ENCODE results near the gene C2CD2. TPM values are rescaled to one million over a fixed set of nuclear protein-coding genes. Genes with fewer than 3 reads are reported as not detected.
A peak's percentile ranks its signal among the peaks of the same experiment; 100 is the strongest.

C2CD2 gene
- total RNA-seq, 6 donors from 2014 or later: 9.6 to 34.6 (median 22.0) TPM

GRCh38 chr21:41873005-41873404 lies 80.8 kb downstream of the C2CD2 start:
- no peak for ATAC-seq (ENCODE audit: low FRiP score in 2 of 2)
- H3K4me3 ChIP-seq: no peak overlapping the region
- TF ChIP-seq POLR2AphosphoS5 (IDR thresholded peaks at IDR 0.05) (no peak), CTCF (IDR thresholded peaks at IDR 0.05) (no peak), POLR2A (IDR thresholded peaks at IDR 0.05) (no peak), EP300 (IDR thresholded peaks at IDR 0.05) (no peak)
- no peaks in the 10 kb centered on the region for H3K27me3 ChIP-seq
- H3K27ac ChIP-seq: no peak overlapping the region
- DNase-seq: no peak
- H3K9me3 ChIP-seq: no peaks in the 10 kb centered on the region
- H3K36me3 ChIP-seq: no peaks in the 10 kb centered on the region
- peaks cover 7 to 11% (median 10%) of the 10 kb centered on the region in 4 donors for H3K4me1 ChIP-seq
- 88 to 90% methylated on average over 13 of the region's 13 CpGs for WGBS, 2 donors

DNA sequence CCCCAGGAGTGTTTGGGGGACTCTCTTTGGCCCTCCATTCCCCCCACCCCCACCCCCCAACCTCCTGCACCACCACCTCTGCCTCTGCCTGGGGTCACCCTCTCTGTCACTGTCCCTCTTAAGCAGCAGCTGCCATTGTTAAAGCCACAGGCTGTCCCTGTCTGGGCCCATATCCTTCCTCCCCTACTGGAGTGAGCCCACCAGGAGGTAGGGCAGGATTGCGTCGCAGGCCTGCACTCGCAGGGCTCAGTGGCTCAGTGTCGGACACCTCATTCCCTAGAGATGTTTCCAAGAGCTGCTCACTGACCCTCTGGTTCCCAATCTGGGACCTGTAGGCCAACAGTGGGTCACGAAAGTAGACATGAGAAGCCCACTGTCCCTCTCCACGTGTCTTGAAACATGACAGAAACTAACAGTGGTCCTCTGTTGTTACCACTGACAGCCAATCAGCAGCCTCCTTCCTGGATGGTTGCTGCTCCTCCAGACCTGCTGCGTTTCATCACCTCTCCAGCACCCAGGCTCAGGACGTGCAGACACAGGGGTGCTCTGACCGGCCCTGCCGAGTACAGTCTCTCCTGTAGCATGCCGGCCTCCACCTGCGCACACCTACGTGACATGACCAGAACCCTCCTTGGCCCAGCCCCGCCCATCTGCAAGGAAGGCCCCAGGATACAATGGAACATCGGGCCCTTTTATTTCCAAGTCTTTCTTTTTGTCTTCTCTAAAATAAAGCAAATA lies 82.4 kb downstream of the C2CD2 start:
- no peak overlapping the region for H3K4me3 ChIP-seq
- no peak overlapping the region for H3K27ac ChIP-seq
- DNase-seq (no peak), ATAC-seq (ENCODE audit: low FRiP score in 2 of 2) (no peak)
- peaks cover 0 to 4% (median 0%) of the 10 kb centered on the region in 4 donors for H3K4me1 ChIP-seq
- 90 to 93% methylated on average over 12 to 15 of the region's 15 CpGs for WGBS, 2 donors
- H3K36me3 ChIP-seq: no peaks in the 10 kb centered on the region
- TF ChIP-seq EP300 (IDR thresholded peaks at IDR 0.05): no peak
- TF ChIP-seq POLR2AphosphoS5 (IDR thresholded peaks at IDR 0.05): no peak
- TF ChIP-seq POLR2A (IDR thresholded peaks at IDR 0.05): no peak
- TF ChIP-seq CTCF (IDR thresholded peaks at IDR 0.05): no peak
- H3K27me3 ChIP-seq: no peaks in the 10 kb centered on the region
- no peaks in the 10 kb centered on the region for H3K9me3 ChIP-seq

DNA sequence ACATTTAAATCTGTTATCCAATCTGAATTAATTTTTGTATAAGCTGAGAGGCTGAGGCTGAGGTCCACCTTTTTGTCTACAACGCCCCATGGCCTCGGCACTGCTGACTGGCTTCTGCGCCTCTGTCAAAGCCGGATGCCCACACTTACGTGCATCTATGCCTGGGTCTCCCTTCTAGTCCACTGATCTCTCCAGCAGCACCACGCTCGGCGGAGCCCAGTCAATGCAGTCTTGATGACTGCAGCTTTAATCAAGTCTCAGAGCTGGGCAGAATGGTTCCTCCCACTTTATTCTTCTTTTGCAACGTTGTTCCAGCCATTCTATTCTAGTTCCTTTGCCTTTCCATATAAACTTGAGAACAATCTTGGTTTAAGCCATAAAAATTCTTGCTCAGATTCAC lies 84.0 kb downstream of the C2CD2 start:
- H3K27me3 ChIP-seq: no peaks in the 10 kb centered on the region
- no peak for DNase-seq
- H3K27ac ChIP-seq: no peak overlapping the region
- 83 to 96% methylated on average over 9 of the region's 9 CpGs for WGBS, 2 donors
- H3K9me3 ChIP-seq: no peaks in the 10 kb centered on the region
- H3K4me3 ChIP-seq: no peak overlapping the region
- TF ChIP-seq POLR2AphosphoS5 (IDR thresholded peaks at IDR 0.05): no peak
- no peak for TF ChIP-seq EP300 (IDR thresholded peaks at IDR 0.05)
- no peaks in the 10 kb centered on the region for H3K36me3 ChIP-seq
- no peak for ATAC-seq (ENCODE audit: low FRiP score in 2 of 2)
- peaks cover 0 to 9% (median 4%) of the 10 kb centered on the region in 4 donors for H3K4me1 ChIP-seq

DNA sequence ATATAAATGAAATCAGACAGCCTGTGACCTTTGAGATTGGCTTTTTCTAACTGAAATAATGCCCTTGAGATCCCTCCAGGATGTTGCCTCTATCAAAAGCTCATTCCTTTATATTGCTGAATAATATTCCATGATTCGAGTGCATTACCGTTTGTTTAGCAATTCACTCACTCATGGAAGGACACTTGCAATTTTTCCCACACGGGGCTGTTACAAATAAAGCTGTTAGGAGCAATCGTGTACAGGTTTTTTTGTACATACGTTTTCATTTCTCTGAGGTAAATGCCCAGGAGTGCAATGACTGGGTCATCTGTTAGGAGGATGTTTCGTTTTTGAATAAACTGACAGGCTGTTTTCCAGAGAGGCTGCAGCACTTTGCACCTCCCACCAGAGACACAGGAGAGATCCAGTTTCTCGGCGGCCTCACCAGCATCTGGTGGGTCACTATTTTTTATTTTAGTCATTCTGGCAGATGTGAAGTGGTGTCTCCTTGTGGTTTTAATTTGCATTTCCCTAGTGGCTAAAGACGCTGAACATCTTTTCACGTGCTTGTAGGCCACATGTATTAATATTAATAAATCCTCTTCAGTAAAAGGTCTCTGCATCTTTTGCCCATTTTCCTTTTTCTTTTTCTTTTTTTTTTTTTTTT lies 85.6 kb downstream of the C2CD2 start:
- ATAC-seq (ENCODE audit: low FRiP score in 2 of 2) (peak in 1 of 2 donors; percentile 60), DNase-seq (no peak)
- Histone ChIP-seq H3K27me3 (no peaks in the 10 kb centered on the region), H3K9me3 (no peaks in the 10 kb centered on the region), H3K36me3 (no peaks in the 10 kb centered on the region), H3K4me3 (no peak overlapping the region), H3K4me1 (peaks cover 0 to 9% (median 4%) of the 10 kb centered on the region in 4 donors), H3K27ac (no peak overlapping the region)
- no peak for TF ChIP-seq CTCF (IDR thresholded peaks at IDR 0.05)
- no peak for TF ChIP-seq EP300 (IDR thresholded peaks at IDR 0.05)
- TF ChIP-seq POLR2AphosphoS5 (IDR thresholded peaks at IDR 0.05): no peak
- no peak for TF ChIP-seq POLR2A (IDR thresholded peaks at IDR 0.05)
- 78 to 84% methylated on average over 10 of the region's 10 CpGs for WGBS, 2 donors

- H3K4me1 ChIP-seq: peaks cover 0 to 9% (median 4%) of the 10 kb centered on the region in 4 donors
- no peaks in the 10 kb centered on the region for H3K36me3 ChIP-seq
- H3K9me3 ChIP-seq: no peaks in the 10 kb centered on the region
- 95 to 98% methylated on average over 8 of the region's 8 CpGs for WGBS, 2 donors
- TF ChIP-seq EP300 (IDR thresholded peaks at IDR 0.05): no peak
- no peak for TF ChIP-seq POLR2AphosphoS5 (IDR thresholded peaks at IDR 0.05)
- no peak for TF ChIP-seq CTCF (IDR thresholded peaks at IDR 0.05)
- TF ChIP-seq POLR2A (IDR thresholded peaks at IDR 0.05): no peak
- no peaks in the 10 kb centered on the region for H3K27me3 ChIP-seq
- no peak overlapping the region for H3K27ac ChIP-seq
- no peak for DNase-seq
- no peak overlapping the region for H3K4me3 ChIP-seq
- no peak for ATAC-seq (ENCODE audit: low FRiP score in 2 of 2)
Measured at GRCh38 chr21:41867313-41867712, 86.5 kb downstream of the C2CD2 start.
